Caki2 (cell line): Measurements from ENCODE around the gene VPREB3. TPM values are rescaled to one million over a fixed set of nuclear protein-coding genes. Genes with fewer than 3 reads are reported as not detected.

Source experiments
- DNase-seq: peaks from one replicate; pipeline ENCODE4 v3.0.0-alpha.2; 2015; ENCODE audit warnings: low read depth
- in situ Hi-C: cut with HindIII; loops from 2 replicates; pipeline ENCODE4 v1.10.0; 2016; ENCODE audit warnings: low sequenced_read_pairs, low pct_unique_long_range_greater_than_20kb, mixed read lengths
- total RNA-seq: library from RNA; depleted of rRNA; stranded (reverse); fragments of >200 nt; shearing (Covaris generic); gene quantifications from 2 replicates; pipeline ENCODE4 v1.2.3, GENCODE V29; 2014; ENCODE audit warnings: low replicate concordance

Gene VPREB3
- total RNA-seq, 1 experiment from 2014 or later: not detected

GRCh38 chr22:23772315-23772648 lies 18.1 kb upstream of the VPREB3 start:
- DNase-seq: no peak
- in situ Hi-C loops: no loop called here

GRCh38 chr22:23769321-23769965 lies 15.2 kb upstream of the VPREB3 start:
- in situ Hi-C loops: no loop called here
- no peak for DNase-seq

GRCh38 chr22:23767673-23768548 lies 13.7 kb upstream of the VPREB3 start, which contains the start of gene CHCHD10:
CHCHD10 (minus strand) TSS chr22:23767972; CDS start chr22:23767874, 98 bp downstream.
- in situ Hi-C loops: no loop called here
- peak; percentile 67 for DNase-seq

- in situ Hi-C loops: no loop called here
- no peak for DNase-seq
These were observed 13.1 kb upstream of the VPREB3 start for GRCh38 chr22:23767303-23767672.

GRCh38 chr22:23764899-23765881 lies 11.0 kb upstream of the VPREB3 start:
- in situ Hi-C loops: no loop called here
- DNase-seq: no peak

GRCh38 chr22:23763954-23764353 lies 9.7 kb upstream of the VPREB3 start:
- in situ Hi-C loops: no loop called here
- no peak for DNase-seq

- DNase-seq: no peak
- in situ Hi-C loops: no loop called here
These were observed 9.3 kb upstream of the VPREB3 start for GRCh38 chr22:23763579-23763945.

- DNase-seq: no peak
These were observed 8.8 kb upstream of the VPREB3 start, which contains the start of gene C22orf15 for GRCh38 chr22:23762842-23763578. C22orf15 (plus strand) TSS chr22:23762990; CDS start chr22:23763307, 317 bp downstream.

GRCh38 chr22:23760056-23760455 lies 5.8 kb upstream of the VPREB3 start:
- no peak for DNase-seq
- in situ Hi-C loops: no loop called here

More at GRCh38 chr22:23762842-23763578, 8.8 kb upstream of the VPREB3 start, which contains the start of gene C22orf15:
- in situ Hi-C loops: no loop called here

GRCh38 chr22:23759566-23759965 lies 5.3 kb upstream of the VPREB3 start:
- no peak for DNase-seq
- in situ Hi-C loops: no loop called here

- DNase-seq: no peak
- in situ Hi-C loops: no loop called here
These were observed 2.7 kb upstream of the VPREB3 start for GRCh38 chr22:23756891-23757290.

- in situ Hi-C loops: no loop called here
- no peak for DNase-seq
These were observed 1.5 kb upstream of the VPREB3 start for GRCh38 chr22:23755711-23756110.

- in situ Hi-C loops: no loop called here
- no peak for DNase-seq
These were observed 883 bp upstream of the VPREB3 start for GRCh38 chr22:23754980-23755636.

GRCh38 chr22:23753385-23753784 lies 840 bp downstream of the VPREB3 start:
- in situ Hi-C loops: no loop called here
- DNase-seq: no peak

GRCh38 chr22:23752750-23753149 lies 1.5 kb downstream of the VPREB3 start:
- no peak for DNase-seq
- in situ Hi-C loops: no loop called here

GRCh38 chr22:23752090-23752691 lies 2.0 kb downstream of the VPREB3 start:
- in situ Hi-C loops: no loop called here

GRCh38 chr22:23751441-23751996 lies 2.7 kb downstream of the VPREB3 start:
- no peak for DNase-seq
- in situ Hi-C loops: no loop called here

More at GRCh38 chr22:23752090-23752691, 2.0 kb downstream of the VPREB3 start:
- DNase-seq: no peak
